Stimulated activated CD8-positive, alpha-beta memory T cell treated with anti-CD3 and anti-CD28 coated beads, Interleukin-7, amount 100 ng/mL, for 1 hour (primary cell): Measurements from ENCODE around the gene FAM107B.
A peak's percentile ranks its signal among the peaks of the same experiment; 100 is the strongest.
"Not testable (repeated sequence)": the region's sequence is repeated elsewhere in the genome, so short reads cannot be mapped to it uniquely, and the experiment has no call there.

Source experiments
- DNase-seq, 2 donors: peaks; one replicate each; pipeline ENCODE4 v3.0.0-alpha.2; 2020; ENCODE audit warnings: low read depth in 2 of 2

FAM107B gene

DNA sequence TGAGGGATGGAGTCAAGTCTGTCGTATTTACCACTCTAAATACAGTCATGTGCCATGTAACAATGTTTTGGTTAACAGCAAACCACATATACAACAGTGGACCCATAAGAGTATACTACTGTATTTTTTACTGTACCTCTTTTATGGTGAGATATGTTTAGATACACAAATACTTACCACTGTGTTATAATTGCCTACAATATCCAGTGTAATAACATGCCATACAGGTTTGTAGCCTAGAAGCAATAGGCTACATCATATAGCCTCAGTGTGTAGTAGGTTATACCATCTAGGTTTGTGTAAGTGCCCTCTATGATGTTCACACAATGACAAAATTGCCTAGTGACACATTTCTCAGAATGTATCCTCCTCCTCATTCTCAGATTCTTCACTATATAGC is 110.4 kb downstream of the FAM107B start:
- DNase-seq, result no peak

DNA sequence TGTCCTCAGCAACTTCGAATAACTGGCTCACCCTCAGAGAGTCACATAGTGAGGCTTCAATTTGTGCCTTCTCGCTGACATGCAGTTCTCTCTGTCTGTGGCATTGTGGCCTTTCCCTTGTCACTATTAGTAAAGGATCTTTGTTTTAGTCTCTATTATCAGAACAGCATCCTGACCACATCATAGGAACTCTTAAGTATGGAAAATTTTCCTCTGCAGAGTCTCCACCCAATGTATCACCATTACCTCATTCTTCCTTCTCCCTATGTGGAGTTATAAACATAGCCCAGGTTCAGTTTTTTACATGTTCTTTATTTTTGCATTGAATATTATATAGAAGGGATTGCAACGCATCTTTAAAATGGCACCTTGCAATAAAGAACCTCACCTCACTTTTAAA is 112.9 kb downstream of the FAM107B start:
- DNase-seq, result no peak

DNA sequence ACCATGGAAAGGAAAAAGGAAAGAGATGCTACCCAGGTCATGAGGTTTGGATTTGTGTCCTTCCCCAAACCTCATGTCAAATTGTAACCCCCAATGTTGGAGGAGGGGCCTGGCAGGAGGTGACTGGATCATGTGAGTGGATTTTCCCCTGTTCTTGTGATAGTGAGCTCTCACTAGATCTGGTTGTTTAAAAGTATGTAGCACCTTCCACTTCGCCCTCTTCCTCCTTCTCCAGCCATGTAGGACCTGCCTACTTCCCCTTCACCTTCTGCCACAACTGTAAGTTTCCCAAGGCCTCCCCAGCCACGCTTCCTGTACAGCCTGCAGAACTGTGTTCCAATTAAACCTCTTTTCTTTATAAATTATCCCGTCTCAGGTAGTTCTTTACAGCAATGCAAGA is 113.9 kb downstream of the FAM107B start:
- no peak for DNase-seq

GRCh38 chr10:14659626-14660196 is 115.0 kb downstream of the FAM107B start:
- DNase-seq, result no peak

- not testable (repeated sequence) for DNase-seq
These were observed 115.6 kb downstream of the FAM107B start for GRCh38 chr10:14659137-14659536.

DNA sequence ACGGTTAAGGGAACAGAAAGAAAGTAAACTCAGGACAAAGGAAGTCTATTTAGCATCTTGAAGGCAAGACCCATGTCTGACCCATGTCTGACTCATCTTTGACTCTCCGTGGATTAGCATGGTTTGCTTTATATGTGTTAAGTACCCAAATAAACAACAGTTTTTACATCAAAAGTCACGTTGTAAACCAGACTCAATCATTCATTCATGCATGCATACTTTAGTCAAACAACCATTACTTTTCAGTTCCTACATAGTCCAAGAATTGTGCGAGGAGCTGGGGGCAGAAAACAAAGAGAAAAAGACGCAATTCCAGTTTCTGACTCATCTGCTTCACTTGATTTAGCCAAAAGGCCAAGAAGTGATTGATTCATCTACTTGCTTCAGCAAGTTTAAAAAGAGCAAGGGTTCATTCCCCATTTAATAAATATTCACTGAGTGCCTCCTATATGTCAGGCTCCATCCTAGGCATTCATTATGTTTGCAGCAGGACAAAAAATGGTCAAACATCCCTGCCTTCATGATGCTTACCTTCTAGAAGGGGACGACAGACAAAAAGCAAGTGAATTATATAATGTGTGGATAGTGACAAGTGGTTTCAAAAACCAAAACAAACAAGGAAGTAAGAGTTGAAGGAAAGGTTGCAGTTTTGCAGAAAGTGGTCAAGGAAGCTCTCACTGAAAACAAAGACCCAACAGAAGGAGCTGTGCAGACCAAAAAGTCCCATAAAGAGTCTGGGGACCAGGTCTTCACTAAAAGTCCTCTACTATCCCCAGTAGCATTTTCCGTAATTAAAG is 116.2 kb downstream of the FAM107B start:
- no peak for DNase-seq

DNA sequence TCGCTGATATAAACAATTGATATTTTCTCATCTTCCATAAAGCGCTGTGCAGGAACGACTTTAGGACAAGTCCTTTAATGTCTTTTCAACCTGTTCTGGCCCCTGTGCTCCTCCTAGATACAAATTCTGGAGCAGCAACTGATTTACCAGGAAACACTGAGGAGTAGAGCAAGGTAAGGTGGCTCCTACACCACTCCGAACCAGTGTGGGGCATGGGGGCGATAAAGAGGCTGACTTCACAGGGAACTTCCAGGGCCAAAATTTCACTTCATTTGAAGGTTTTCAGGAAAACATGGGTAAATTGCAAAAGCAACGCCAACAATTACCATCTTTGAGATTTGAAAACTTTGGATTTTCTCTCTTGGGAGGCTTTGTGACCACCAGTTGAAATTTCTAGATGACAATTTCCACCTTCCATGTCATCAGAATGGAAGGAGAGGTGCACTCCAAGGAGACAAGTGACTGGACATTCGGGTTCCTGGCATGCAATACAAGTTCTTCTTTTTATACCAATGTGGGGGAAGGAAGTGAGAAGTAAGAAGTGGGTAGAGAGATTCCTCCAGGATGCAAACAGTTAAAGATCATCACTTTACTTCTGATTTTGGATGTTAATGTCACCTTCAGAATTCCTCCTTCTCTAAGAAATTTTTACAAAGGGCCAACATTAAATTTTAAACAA is 118.5 kb downstream of the FAM107B start:
- no peak for DNase-seq

DNA sequence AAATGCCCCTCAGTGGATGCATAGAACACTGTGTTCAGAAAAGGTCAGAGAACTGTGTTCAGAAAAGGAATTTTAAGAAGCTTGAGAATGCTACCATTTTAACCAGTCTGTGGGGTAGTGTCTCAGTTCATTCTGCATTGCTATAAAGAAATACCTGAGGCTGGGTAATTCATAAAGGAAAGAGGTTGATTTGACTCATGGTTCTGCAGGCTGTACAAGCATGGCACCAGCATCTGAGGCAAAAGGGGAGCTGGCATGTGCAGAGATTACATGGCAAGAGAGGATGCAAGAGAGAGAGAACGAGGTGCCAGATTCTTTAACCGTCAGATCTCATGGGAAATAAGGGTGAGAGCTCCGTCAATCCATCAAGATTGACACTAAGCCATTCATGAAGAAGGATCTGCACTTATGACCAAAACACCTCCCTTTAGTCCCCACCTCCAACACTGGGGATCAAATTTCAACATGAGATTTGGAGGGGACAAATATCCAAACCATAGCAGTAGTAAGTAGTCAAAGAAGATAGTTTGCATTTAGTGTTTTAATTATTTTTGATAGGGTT is 119.8 kb downstream of the FAM107B start:
- DNase-seq, result no peak

GRCh38 chr10:14653271-14654161 is 121.2 kb downstream of the FAM107B start:
- no peak for DNase-seq

- no peak for DNase-seq
These were observed 121.9 kb downstream of the FAM107B start for GRCh38 chr10:14652816-14653215.

DNA sequence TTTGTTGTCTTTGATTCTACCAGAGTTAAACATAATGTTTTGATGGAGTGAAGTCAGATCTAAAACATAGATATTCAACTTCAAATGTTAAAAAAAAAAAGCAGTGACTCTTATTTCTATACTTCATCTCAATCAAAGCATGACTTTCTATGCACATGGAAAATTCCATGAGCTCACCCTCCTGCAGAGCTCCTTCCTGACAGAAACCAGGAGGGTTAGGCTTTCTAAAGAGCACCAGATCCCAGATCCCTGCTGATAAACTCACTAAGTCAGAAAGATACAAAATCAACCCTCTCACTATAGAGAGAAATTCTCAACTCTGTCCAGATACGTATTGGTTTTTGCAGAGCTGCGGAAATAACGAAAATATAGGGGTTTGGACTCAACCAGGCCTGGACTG is 122.6 kb downstream of the FAM107B start:
- DNase-seq, result no peak

- DNase-seq, result no peak
These were observed 125.0 kb downstream of the FAM107B start for GRCh38 chr10:14649739-14650138.

DNA sequence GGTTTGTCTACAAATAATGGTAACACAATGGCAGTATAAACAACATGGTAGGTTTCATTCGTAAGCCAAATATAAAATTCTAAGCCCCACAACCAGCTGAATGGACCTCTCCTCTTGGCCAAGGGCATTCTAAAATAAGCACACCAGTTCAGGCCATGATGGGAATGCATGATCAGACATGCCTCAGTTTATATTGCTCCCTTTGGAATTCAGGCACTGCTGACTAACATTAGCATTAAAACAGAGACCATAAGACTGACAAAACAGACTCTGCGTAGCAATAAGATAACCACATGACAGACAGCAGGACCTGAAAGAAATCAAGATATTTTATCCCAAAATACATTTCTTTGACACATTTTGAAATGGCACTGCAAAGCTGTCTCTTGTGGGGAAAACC is 125.8 kb downstream of the FAM107B start:
- DNase-seq, result no peak

- peak; percentile 29 to 46 for DNase-seq
These were observed 126.5 kb downstream of the FAM107B start for GRCh38 chr10:14648005-14648765.

DNA sequence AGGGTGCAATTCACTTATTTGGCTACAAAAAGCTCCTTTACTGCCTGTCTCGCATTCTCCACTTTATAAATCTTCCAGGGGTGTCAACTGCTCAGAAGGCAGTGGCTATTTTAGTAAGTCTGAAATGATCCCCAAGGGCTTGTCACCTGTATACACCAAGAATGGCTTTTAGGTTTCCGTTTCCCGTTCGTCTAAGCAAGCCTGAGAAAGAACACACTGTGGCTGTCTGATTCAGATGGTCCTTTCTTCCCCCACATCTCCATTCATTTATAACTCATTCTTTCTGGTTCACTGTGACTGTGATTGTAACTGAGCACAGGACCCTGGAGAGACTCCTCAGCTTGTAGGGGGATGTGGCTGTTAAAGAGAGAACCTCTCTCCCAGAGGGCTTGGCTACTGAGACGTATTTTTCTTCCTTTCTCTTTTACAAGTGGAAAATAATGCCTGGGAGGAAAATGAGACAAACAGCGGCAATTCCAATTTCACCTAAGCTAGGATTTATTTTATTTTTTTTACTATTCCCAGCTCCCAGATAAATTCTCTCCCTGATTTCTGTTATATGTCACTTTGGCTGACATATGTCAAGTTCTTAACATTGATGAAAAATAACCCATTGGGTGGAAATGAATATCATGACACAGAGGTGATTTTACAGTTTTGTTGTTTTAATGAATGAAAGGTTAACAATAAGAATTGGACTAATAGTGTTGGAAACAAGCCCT is 129.3 kb downstream of the FAM107B start:
- no peak for DNase-seq

- DNase-seq, result no peak
These were observed 135.1 kb downstream of the FAM107B start for GRCh38 chr10:14639637-14640036.

DNA sequence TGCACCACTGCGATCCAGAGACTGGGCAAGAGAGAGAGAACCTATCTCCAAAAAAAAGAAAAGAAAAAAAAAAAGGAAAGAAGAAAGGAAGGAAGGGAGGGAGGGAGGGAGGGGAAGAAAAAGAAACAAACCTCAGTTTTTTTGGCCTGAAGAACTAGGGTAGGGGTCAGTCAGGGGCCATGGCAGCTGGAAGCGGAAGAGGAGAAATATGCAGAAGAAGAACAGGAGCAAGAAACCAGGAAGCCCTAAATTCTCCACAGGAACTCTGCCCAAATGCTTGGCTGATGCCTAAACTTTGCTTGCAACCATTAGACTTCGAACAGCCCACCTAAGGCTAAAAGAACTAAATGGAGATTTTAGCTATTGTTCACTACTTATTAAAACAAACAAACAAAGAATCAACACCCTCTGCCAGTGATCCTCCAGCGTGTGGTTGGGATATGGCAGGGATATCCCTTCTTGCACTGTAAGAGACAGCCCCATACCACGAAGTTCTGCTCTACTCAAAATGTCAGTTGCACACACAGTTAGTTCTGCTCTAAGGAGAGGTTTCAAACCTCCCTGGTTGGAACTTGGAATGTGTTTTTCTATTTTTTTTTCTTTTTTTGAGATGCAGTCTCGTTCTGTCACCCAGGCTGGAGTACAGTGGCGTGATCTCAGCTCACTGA is 139.5 kb downstream of the FAM107B start:
- DNase-seq, result no peak

DNA sequence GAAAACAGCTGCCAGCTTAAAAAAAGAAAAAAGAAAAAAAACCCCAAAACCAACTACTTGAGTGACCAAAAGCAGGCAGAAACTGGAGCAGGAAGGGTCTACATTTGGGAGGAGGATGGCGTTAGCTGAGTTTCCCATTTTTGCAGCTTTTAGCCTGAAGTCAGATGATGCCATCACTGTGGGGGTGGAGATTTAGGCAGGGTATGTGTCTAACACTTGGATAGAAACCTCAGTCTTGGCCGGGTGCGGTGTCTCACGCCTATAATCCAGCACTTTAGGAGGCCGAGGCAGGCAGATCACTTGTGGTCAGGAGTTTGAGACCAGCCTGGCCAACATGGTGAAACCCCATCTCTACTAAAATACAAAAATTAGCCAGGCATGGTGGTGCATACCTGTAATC is 140.1 kb downstream of the FAM107B start:
- DNase-seq, result not testable (repeated sequence)

GRCh38 chr10:14625765-14626525 is 148.8 kb downstream of the FAM107B start:
- DNase-seq, result no peak
